Right ventricle myocardium superior (tissue), 1 donor: ENCODE data around the gene CCNI2. TPM values are rescaled to one million over a fixed set of nuclear protein-coding genes. Genes with fewer than 3 reads are reported as not detected.
A peak's percentile ranks its signal among the peaks of the same experiment; 100 is the strongest.

Source experiments
- ATAC-seq: fragments of 200-7000 bp; cut with Tn5 transposase; one replicate; pipeline ENCODE4 v1.9.1; 2020; ENCODE audit warnings: mild to moderate bottlenecking; ENCODE audit not compliant: poor library complexity
- DNase-seq: peaks from one replicate; pipeline ENCODE4 v3.0.0-alpha.2; 2020
- intact Hi-C: fragments of 100-400 bp; cut with DNase I; formaldehyde crosslinking; loops from one replicate; pipeline ENCODE4 v1.11.2; 2022
- long read RNA-seq: library from polyadenylated mRNA; unstranded; transcript quantifications from one replicate; pipeline ENCODE4 v2.0.0, GENCODE V29; 2021
- total RNA-seq: library from RNA; stranded (reverse); fragmentation: NEBNext Ultra II Directional; extraction: Animal tissue kit (Norgen Biotek cat#: 25700); gene quantifications from one replicate; pipeline ENCODE4 v1.2.1, GENCODE V29; 2021
- donor health status: DM: no; HTN: yes; CAD: no; lungs with severe emphysema.

CCNI2 gene, protein sequence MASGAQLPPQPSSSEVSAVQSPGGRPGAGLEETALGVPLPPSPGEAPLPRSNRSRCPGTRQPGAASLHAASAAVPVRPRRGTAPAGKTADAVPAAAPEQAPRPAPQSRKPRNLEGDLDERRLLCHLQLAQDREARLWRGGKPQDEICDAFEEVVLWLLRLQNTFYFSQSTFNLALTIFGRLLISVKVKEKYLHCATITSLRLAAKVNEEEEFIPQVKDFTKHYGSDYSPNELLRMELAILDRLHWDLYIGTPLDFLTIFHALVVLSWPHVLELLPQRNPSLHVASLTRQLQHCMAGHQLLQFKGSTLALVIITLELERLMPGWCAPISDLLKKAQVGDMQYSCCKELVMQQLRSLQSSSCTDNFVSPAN
- 0.08 TPM for total RNA-seq
- long read RNA-seq, result 0 reads

DNA sequence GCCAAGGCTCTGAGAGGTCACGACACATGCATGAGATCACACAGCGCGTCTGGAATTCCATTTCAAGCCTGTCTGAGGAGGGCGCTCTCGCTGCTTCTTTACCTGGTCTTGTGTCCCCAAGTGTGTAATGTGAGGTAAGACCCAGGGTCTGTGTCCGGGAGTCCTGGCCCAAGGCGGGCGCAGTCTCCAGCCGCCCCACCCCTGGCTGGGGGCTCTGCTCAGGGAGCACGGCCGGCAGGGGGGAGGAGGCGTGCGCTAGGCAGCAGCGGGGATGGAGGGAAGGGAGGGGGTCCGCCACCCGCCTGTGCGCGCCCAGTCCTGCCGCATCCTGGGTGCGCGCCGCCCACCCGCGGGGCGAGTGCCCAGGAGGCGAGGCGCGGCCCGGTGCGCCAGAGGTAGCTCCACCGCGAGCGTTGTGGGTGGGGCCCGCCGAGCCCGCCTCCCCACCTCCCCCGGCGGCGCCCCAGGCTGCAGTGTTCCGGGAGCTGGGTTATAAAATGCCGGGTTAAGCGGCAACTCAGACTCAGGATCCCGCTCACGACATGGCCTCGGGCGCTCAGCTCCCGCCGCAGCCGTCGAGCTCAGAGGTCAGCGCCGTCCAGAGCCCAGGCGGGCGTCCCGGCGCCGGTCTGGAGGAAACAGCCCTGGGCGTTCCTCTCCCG, at the start of gene CCNI2:
TSS of gene CCNI2 (plus strand) at position 473 of the 662 bp plus-strand sequence. CDS start at position 543, 70 bp downstream.
- DNase-seq (peak; percentile 48), ATAC-seq (peak; percentile 60)
- intact Hi-C loops, result no loop called here

- DNase-seq (no peak), ATAC-seq (no peak)
- intact Hi-C loops, result no loop called here
Observed at GRCh38 chr5:132704875-132705274, 42.4 kb upstream of the CCNI2 start.

DNA sequence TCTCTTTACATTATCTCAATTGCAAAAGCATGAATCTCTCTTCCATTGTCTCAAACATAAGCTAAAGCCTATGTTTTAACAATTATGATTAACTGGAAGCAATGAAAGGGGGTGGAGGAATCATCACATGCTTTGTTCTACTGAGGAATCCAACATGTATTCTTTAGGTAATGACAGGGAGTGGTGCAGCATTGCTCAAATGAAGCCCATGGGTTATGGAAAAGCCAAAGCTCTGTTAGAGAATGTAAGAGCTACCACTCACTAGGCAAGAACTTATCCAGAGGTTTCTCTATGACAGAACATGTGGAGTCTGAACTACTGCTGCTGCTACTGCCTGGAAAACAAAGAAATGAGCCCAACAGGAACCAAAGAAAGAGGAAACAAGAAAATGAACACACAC, 38.6 kb upstream of the CCNI2 start:
- ATAC-seq, result no peak
- DNase-seq, result no peak
- intact Hi-C loops, result no loop called here

- ATAC-seq (no peak), DNase-seq (no peak)
- intact Hi-C loops, result no loop called here
Observed at GRCh38 chr5:132714456-132715307, 32.5 kb upstream of the CCNI2 start.

DNA sequence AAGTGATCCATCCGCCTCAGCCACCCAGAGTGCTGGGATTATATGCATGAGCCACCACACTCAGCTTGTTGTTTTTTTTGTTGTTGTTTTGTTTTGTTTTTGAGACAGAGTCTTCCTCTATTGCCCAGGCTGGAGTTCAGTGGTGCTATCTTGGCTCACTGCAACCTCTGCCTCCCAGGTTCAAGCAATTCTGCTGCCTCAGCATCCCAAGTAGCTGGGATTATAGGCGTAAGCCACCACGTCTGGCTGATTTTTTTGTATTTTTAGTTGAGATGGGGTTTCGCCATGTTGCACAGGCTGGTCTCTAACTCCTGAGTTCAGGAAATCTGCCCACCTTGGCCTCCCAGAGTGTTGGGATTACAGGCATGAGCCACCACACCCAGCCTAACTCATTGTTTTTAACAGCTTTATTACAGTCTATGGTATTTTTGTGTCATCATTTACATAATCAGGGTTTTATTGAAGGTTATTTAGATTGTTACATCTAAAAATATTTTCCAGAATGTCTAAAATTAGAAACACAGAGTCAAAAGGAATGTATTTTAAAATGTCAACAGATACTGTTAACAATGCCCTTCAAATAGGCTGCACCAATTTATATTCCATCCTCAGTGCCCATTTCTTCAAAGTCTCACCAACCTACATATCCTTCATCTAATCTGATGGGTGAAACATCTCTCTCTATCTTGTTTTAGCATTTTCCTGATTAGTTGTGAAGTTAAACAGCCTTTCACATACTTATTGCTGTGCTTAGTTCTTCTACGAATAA, 28.5 kb upstream of the CCNI2 start:
- intact Hi-C loops, result no loop called here
- DNase-seq, result no peak
- peak; percentile 53 for ATAC-seq

GRCh38 chr5:132725745-132726144, 21.5 kb upstream of the CCNI2 start:
- DNase-seq (no peak), ATAC-seq (no peak)
- intact Hi-C loops, result no loop called here

DNA sequence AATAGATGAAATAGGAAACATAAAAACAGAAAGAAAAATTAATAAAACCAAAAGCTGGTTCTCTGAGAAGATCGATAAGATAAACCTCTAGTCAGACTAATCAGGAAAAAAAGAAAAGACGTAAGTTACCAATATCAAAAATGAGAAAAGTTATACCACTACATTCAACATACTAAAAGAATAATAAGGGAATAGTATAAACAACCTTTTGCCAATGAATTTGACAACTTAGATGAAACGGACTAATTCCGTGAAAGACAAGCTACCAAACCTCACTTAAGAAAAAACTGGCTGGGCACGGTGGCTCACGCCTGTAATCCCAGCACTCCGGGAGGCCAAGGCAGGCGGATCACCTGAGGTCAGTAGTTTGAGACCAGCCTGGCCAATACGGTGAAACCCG, 17.3 kb upstream of the CCNI2 start:
- DNase-seq, result no peak
- no peak for ATAC-seq
- intact Hi-C loops, result no loop called here

DNA sequence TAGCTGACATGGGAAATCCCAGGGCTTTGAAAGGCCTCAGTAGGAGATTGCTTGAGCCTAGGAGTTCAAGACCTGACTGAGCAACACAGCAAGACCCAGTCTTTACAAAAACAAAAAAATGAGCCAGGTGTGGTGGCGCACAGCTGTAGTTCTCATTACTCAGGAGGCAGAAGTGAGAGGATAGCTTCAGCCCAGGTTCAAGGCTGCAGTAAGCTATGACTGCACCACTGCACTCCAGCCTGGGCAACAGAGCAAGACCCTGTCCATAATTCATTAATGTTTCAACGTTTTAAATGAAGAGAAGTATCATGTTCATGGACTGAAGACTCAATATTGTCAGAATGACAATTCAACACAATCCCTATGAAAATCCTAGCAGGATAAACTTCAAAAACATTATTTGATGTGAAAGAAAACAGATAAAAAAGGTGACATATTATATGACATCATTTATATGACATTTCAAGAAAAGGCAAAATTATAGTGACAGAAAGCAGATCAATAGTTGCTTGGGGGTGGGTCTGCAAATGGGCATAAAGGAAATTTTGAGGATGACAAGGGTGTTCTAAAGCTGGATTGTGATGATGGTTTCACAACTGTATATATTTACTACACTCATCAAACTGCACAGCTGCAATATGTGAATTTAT, 13.6 kb upstream of the CCNI2 start:
- DNase-seq, result no peak
- intact Hi-C loops, result no loop called here
- no peak for ATAC-seq

GRCh38 chr5:132734687-132735086, 12.5 kb upstream of the CCNI2 start:
- DNase-seq, result no peak
- intact Hi-C loops, result no loop called here
- no peak for ATAC-seq

- peak; percentile 100 for ATAC-seq
- DNase-seq, result peak; percentile 99
- intact Hi-C loops, result no loop called here
Observed at GRCh38 chr5:132736853-132737833, 10.1 kb upstream of the CCNI2 start, which contains the start of gene KIF3A. Gene KIF3A (minus strand): TSS chr5:132737546. CDS start chr5:132737419, 127 bp downstream.

- DNase-seq (no peak), ATAC-seq (no peak)
- intact Hi-C loops, result no loop called here
Observed at GRCh38 chr5:132737982-132738681, 9.1 kb upstream of the CCNI2 start.

- ATAC-seq (no peak), DNase-seq (no peak)
- intact Hi-C loops, result no loop called here
Observed at GRCh38 chr5:132739232-132739631, 8.0 kb upstream of the CCNI2 start.

GRCh38 chr5:132742158-132742557, 5.1 kb upstream of the CCNI2 start:
- intact Hi-C loops, result no loop called here
- no peak for ATAC-seq
- no peak for DNase-seq

DNA sequence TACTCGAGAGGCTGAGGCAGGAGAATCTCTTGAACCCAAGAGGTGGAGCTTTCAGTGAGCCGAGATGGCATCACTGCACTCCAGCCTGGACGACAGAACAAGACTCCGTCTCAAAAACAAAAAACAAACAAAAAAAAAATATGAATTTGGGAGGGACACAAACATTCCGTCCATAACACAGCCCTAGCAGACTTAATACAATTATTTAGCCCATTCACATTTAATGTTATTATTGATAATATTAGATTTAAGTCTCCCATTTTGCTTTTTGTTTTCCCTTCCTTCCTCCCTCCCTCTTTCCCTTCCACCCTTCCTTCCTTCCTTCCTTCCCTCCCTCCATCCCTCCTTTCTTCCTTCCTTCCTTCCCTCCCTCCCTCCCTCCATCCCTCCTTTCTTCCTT, 4.6 kb upstream of the CCNI2 start:
- ATAC-seq (no peak), DNase-seq (no peak)
- intact Hi-C loops, result no loop called here

- DNase-seq (no peak), ATAC-seq (no peak)
- intact Hi-C loops, result no loop called here
Observed at GRCh38 chr5:132744659-132745058, 2.6 kb upstream of the CCNI2 start.

DNA sequence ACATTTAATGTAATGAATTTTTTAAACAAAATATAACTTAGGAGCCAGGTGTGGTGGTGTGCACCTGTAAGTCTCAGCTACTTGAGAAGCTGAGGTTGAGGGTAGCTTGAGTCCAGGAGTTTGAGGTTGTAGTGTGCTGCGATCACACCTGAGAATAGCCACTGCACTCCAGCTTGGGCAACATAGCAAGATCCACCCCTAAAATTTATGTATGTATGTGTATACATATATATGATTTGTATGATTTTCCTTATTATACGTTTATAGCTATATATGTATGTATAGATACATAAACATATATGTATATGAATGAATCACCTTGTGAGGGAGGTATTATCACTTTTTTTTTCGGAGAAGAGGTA, 653 bp upstream of the CCNI2 start:
- intact Hi-C loops, result no loop called here
- ATAC-seq (no peak), DNase-seq (no peak)
